ENCODE measurements around the gene USP22.

DNA sequence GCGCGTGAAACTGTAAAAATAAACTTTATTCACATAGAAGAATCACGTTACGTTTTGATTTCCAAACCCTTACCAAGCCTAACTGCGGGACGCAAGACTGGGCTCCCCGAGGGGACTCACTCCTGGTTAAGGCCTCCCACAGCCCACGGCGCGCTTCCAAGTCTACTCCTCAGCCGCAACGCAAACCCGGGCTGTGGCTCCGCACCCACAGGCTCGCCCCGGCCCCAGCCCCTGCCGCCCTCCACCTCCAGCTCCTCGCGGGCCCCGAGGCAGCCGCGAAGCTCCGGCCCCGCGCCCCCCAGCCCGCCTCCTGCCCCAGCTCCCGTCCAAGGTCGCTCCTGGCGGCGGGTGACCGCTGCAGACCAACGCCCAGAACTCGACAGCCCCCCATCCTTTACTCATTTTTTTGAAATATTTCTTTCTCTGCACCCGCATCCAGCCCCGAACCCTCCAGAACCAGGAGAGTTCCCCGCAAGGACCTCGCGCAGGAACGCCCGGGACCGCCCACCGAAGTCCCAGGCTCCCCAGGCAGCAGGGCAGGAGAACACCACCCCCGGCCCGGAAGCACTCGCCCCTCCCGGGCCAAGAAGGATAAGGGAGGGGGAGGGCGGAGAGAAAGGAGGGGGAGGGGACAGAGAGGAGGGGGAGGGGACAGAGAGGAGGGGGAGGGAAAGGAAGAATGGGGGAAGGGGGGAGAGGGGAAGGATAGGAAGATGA lies 912 bp downstream of the USP22 start:
- TF ChIP-seq RAD21 (IDR thresholded peaks at IDR 0.05 in 1 of 2, conservative IDR thresholded peaks at IDR 0.05 in 1 of 2; ENCODE audit: low read depth in 2 of 2, low read length in 2 of 2) (no peak), POLR2A (IDR thresholded peaks at IDR 0.05; ENCODE audit: control extremely low read depth in 1 of 2, low read depth in 2 of 2, low read length in 2 of 2) (no peak), CTCF (IDR thresholded peaks at IDR 0.05; ENCODE audit: control extremely low read depth in 1 of 3, insufficient read depth in 1 of 3, low read depth in 1 of 3, low read length in 3 of 3) (no peak), TAF1 (IDR thresholded peaks at IDR 0.05; ENCODE audit: low read depth, low read length) (no peak), POLR2AphosphoS5 (IDR thresholded peaks at IDR 0.05; ENCODE audit: low read depth, low read length) (no peak), CTBP2 (IDR thresholded peaks at IDR 0.05; ENCODE audit: borderline replicate concordance, insufficient read depth, insufficient read length, low read length) (no peak), EP300 (IDR thresholded peaks at IDR 0.05; ENCODE audit: borderline replicate concordance in 1 of 2, low read depth in 2 of 2, low read length in 2 of 2) (no peak; a peak in 1 of 3 replicates), MAX (IDR thresholded peaks at IDR 0.05) (no peak), TCF12 (IDR thresholded peaks at IDR 0.05; ENCODE audit: low read depth, low read length) (no peak)

Measured in H1 (cell line).